ENCODE results near the gene NUBPL. TPM values are rescaled to one million over a fixed set of nuclear protein-coding genes. Genes with fewer than 3 reads are reported as not detected.

Gene NUBPL
- total RNA-seq, 1 experiment from 2014 or later, result 5.7 TPM

- ATAC-seq, result no peak
Observed at GRCh38 chr14:31568161-31568560, 7.0 kb downstream of the NUBPL start.

GRCh38 chr14:31568671-31569070 is 7.5 kb downstream of the NUBPL start:
- H3K9me3 ChIP-seq (ENCODE audit: control insufficient read depth, insufficient read depth, low read depth, low read length), result no peaks in the 10 kb centered on the region
- POLR2A ChIA-PET, result no interaction called here
- in situ Hi-C loops (cut with HindIII; ENCODE audit: low pct_unique_long_range_greater_than_20kb, low sequenced_read_pairs), result no loop called here
- no peak overlapping the region for H3K4me3 ChIP-seq (ENCODE audit: low read depth in 2 of 2, low read length in 2 of 2)
- CTCF ChIA-PET, result no interaction called here
- DNase-seq (ENCODE audit: low read depth, low spot score) (no peak), ATAC-seq (no peak)
- no peaks in the 10 kb centered on the region for H3K4me1 ChIP-seq (ENCODE audit: control insufficient read depth, insufficient read depth, low read length)
- H3K27me3 ChIP-seq (ENCODE audit: control insufficient read depth, insufficient read depth, low read length), result no peaks in the 10 kb centered on the region
- H3K27ac ChIP-seq (ENCODE audit: low read length), result no peak overlapping the region
- intact Hi-C loops (cut with micrococcal nuclease; ENCODE audit: unreplicated experiment), result no loop called here
- BruUV-seq (replicated peaks), result no TSS peak
- no peaks in the 10 kb centered on the region for H3K36me3 ChIP-seq (ENCODE audit: control insufficient read depth, insufficient read depth, low read length)
- no peak for TF ChIP-seq POLR2AphosphoS5 (IDR thresholded peaks at IDR 0.05; ENCODE audit: low read depth, low read length)
- TF ChIP-seq REST (IDR thresholded peaks at IDR 0.05; ENCODE audit: insufficient read depth in 1 of 2, low read depth in 2 of 2, low read length in 1 of 2), result no peak
- TF ChIP-seq TCF7L2 (IDR thresholded peaks at IDR 0.05; ENCODE audit: low read depth, low read length), result no peak
- no peak for TF ChIP-seq SIN3A (IDR thresholded peaks at IDR 0.05; ENCODE audit: borderline replicate concordance, insufficient read depth, low read depth, low read length)

More at GRCh38 chr14:31568161-31568560, 7.0 kb downstream of the NUBPL start:
- BruUV-seq (replicated peaks), result no TSS peak
- no peak for TF ChIP-seq SIN3A (IDR thresholded peaks at IDR 0.05; ENCODE audit: borderline replicate concordance, insufficient read depth, low read depth, low read length)
- TF ChIP-seq REST (IDR thresholded peaks at IDR 0.05; ENCODE audit: insufficient read depth in 1 of 2, low read depth in 2 of 2, low read length in 1 of 2), result no peak
- TF ChIP-seq CTCF (IDR thresholded peaks at IDR 0.05), result no peak
- TF ChIP-seq POLR2AphosphoS5 (IDR thresholded peaks at IDR 0.05; ENCODE audit: low read depth, low read length), result no peak
- no peak for TF ChIP-seq TCF7L2 (IDR thresholded peaks at IDR 0.05; ENCODE audit: low read depth, low read length)
- intact Hi-C loops (cut with micrococcal nuclease; ENCODE audit: unreplicated experiment) (no loop called here), in situ Hi-C loops (cut with HindIII; ENCODE audit: low pct_unique_long_range_greater_than_20kb, low sequenced_read_pairs) (no loop called here)
- Histone ChIP-seq H3K27ac (ENCODE audit: low read length) (no peak overlapping the region), H3K27me3 (ENCODE audit: control insufficient read depth, insufficient read depth, low read length) (no peaks in the 10 kb centered on the region), H3K36me3 (ENCODE audit: control insufficient read depth, insufficient read depth, low read length) (no peaks in the 10 kb centered on the region), H3K4me3 (ENCODE audit: low read depth in 2 of 2, low read length in 2 of 2) (no peak overlapping the region), H3K9me3 (ENCODE audit: control insufficient read depth, insufficient read depth, low read depth, low read length) (no peaks in the 10 kb centered on the region), H3K4me1 (ENCODE audit: control insufficient read depth, insufficient read depth, low read length) (no peaks in the 10 kb centered on the region)
- CTCF ChIA-PET, result no interaction called here
- POLR2A ChIA-PET, result no interaction called here
- no peak for DNase-seq (ENCODE audit: low read depth, low spot score)
